ENCODE measurements around the gene TMEM167A. TPM values are rescaled to one million over a fixed set of nuclear protein-coding genes. Genes with fewer than 3 reads are reported as not detected.

TMEM167A gene
- total RNA-seq, 2 donors from 2014 or later: 31.7 to 50.1 TPM

DNA sequence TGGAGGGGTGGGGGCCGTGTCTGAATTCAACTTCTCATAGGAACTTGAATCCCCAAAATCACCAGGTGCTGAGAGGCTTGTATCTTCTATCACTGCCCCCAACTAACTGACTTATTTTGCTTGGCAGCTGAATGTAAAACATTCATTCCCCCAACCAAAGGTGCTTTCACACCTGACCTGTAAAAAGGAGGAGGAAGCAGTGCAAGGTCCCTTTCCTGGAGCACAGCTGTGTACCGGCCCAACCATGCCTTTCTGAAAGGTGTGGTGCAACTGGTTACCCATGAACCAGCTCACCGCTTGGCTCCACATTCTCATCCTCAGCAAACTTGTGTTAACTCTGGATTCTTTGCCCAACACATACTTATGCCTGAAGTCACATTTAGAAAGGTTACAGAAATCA is 34.7 kb downstream of the TMEM167A start:
- H3K9me3 ChIP-seq: no peaks in the 10 kb centered on the region

DNA sequence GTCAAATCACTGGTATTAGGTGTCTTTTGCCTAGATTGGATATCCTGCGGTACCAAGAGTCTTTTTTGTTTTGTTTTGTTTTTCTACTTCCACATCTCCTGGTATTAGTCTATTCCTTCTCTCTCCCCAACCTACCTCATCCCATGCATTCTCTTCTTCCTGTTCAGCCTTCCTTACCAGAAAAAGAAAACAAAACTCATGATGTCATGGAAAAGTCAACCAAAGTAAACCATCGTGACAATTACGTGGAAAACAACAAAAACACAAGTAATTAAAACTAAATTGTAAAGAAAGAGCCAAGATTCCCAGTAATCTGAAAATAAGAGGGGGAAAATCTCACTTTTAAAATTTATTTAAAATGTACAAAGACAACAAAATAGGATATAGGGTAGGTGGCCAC is 38.3 kb downstream of the TMEM167A start:
- no peak overlapping the region for H3K27ac ChIP-seq
- no peak overlapping the region for H3K4me3 ChIP-seq
- H3K9me3 ChIP-seq: no peaks in the 10 kb centered on the region
- no peaks in the 10 kb centered on the region for H3K36me3 ChIP-seq
- no peaks in the 10 kb centered on the region for H3K27me3 ChIP-seq
- DNase-seq (ENCODE audit: low spot score): no peak
- TF ChIP-seq, protein P1, sequence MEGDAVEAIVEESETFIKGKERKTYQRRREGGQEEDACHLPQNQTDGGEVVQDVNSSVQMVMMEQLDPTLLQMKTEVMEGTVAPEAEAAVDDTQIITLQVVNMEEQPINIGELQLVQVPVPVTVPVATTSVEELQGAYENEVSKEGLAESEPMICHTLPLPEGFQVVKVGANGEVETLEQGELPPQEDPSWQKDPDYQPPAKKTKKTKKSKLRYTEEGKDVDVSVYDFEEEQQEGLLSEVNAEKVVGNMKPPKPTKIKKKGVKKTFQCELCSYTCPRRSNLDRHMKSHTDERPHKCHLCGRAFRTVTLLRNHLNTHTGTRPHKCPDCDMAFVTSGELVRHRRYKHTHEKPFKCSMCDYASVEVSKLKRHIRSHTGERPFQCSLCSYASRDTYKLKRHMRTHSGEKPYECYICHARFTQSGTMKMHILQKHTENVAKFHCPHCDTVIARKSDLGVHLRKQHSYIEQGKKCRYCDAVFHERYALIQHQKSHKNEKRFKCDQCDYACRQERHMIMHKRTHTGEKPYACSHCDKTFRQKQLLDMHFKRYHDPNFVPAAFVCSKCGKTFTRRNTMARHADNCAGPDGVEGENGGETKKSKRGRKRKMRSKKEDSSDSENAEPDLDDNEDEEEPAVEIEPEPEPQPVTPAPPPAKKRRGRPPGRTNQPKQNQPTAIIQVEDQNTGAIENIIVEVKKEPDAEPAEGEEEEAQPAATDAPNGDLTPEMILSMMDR (IDR thresholded peaks at IDR 0.05): no peak
- H3K4me1 ChIP-seq: peaks cover 0 to 15% of the 10 kb centered on the region in 2 donors

More for the DNA sequence above, 34.7 kb downstream of the TMEM167A start:
- TF ChIP-seq, protein P1 (IDR thresholded peaks at IDR 0.05): no peak
- Histone ChIP-seq H3K36me3 (no peaks in the 10 kb centered on the region), H3K4me1 (no peaks in the 10 kb centered on the region), H3K4me3 (no peak overlapping the region), H3K27me3 (no peaks in the 10 kb centered on the region), H3K27ac (no peak overlapping the region)
- DNase-seq (ENCODE audit: low spot score): no peak

DNA sequence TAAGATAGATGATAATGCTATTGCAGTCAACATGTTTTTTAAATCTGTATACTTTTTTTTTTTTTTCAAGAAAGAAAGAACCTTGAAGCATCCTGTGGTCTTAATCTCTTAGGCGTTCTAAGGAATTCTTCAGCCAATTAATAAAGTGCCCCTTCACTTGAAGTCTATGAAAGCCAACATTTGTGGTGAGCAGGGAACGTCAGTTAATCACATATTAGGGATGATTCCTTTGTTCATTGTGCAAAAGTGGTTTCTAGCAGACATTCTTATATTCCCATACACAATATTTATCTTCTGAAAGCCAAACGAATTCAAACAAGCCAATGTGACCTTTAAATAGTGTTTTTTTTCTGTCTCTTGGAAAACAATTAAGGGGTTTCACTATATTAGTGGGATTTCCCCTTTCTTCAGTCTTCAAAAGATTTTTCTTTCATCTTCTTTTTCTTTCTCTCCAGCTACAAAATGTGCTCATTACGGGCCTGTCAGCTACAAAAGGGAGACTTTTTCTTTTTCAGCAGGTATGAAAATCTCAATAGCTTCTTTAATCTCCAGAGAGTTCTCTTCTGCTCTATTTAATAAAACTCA is 40.1 kb downstream of the TMEM167A start:
- Histone ChIP-seq H3K36me3 (no peaks in the 10 kb centered on the region), H3K27me3 (no peaks in the 10 kb centered on the region), H3K4me1 (peaks cover 0 to 15% of the 10 kb centered on the region in 2 donors), H3K9me3 (no peaks in the 10 kb centered on the region), H3K27ac (no peak overlapping the region), H3K4me3 (no peak overlapping the region)
- DNase-seq (ENCODE audit: low spot score): no peak
- TF ChIP-seq, protein P1 (IDR thresholded peaks at IDR 0.05): no peak

DNA sequence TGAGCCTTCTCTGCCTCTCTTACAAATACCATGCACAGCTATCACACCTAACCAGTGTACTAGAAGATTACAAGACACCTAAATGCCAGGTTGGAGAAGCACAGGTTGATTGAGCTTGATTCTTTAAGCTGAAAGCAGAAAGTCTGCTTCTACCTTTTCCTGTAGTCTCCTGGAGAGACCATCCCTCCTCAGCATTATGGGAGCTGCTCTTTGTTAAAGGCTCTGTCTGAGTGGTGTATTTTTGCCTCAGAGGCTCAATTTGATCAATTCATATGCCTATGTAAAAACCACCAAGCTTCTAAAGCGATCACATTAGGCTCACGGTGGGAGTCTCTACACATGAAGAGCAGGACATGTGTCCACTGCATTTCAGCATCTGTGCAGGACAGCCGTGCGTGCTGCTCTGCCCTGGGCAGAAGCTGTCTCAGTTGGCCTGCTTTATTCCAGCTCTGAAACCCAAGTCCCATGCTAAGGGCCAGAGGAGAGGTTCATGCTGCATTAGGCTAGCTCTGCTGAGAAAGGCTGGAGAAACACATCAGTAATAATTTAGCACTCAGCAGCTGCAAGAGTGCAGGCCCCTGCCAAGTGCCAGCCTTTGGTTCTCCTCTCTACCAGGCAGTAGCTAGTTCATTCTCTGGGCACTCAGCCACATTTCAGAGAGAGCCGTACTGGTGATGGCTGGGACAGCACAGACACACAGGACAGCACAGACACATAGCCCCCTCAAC is 41.7 kb downstream of the TMEM167A start:
- Histone ChIP-seq H3K36me3 (no peaks in the 10 kb centered on the region), H3K4me1 (peaks cover 0 to 15% of the 10 kb centered on the region in 2 donors), H3K27me3 (no peaks in the 10 kb centered on the region), H3K4me3 (no peak overlapping the region), H3K27ac (peak overlapping the region in 1 of 2 donors; percentile 47), H3K9me3 (no peaks in the 10 kb centered on the region)
- DNase-seq (ENCODE audit: low spot score): no peak
- TF ChIP-seq, protein P1 (IDR thresholded peaks at IDR 0.05): no peak

DNA sequence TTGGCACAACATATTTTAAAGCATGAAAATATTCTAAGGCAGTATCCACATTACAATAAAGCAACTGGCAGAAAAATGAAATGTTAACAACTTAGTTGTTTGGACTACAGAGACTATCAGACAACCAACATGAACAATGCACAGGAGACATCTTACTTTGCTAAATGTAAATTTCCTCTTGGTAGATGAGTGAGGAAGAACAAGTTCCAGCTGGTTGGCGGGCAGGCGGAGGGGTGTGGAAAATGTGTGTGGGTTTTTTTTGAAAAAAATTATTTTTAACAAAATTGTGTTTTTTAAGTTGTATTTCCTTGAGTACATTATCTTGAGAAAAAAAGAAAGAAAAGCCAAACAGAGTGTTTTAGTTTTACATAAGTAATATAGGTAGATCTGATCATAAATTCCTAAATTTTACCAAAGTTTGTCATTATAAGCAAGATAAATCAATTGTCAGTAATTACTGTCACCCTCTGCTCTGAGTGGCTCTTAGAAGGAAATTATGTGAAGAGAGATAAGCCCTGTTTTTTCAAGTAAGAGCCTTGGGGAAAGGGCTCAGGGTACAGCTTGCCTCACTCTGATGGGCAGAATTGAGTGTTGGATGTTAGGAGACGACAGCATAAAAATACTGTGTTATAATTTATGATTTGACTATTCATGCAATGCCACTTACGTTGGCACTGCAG is 42.5 kb downstream of the TMEM167A start:
- Histone ChIP-seq H3K4me1 (peaks cover 0 to 15% of the 10 kb centered on the region in 2 donors), H3K27ac (no peak overlapping the region)
- TF ChIP-seq, protein P1 (IDR thresholded peaks at IDR 0.05): no peak

More for the DNA sequence above, 42.5 kb downstream of the TMEM167A start:
- Histone ChIP-seq H3K4me3 (no peak overlapping the region), H3K9me3 (no peaks in the 10 kb centered on the region), H3K36me3 (no peaks in the 10 kb centered on the region), H3K27me3 (no peaks in the 10 kb centered on the region)
- DNase-seq (ENCODE audit: low spot score): no peak

Measured in right atrium auricular region (tissue), 2 donors.